ENCODE measurements around the gene HIPK3. TPM values are rescaled to one million over a fixed set of nuclear protein-coding genes. Genes with fewer than 3 reads are reported as not detected.
"Not testable (repeated sequence)": the region's sequence is repeated elsewhere in the genome, so short reads cannot be mapped to it uniquely, and the experiment has no call there.

HIPK3 gene
- total RNA-seq, 5 donors from 2014 or later (not counting 1 experiment from before 2014, with no cell fraction given) = 47.2 to 70.2 (median 65.0) TPM

GRCh38 chr11:33237039-33237597 is 20.1 kb upstream of the HIPK3 start:
- DNase-seq (no peak), ATAC-seq (replicated peaks in 1 of 4) (no peak)
- ChIA-PET POLR2A (no interaction called here), CTCF (interaction anchor here in 1 of 2 donors (0.6 kb wide), 1 partner anchor 9 kb away, joined by 4 read pairs; no protein-coding TSS in a partner anchor)
- H3K9me3 ChIP-seq = no peaks in the 10 kb centered on the region
- H3K4me3 ChIP-seq (ENCODE audit: control insufficient read depth in 1 of 2, extremely low read depth in 1 of 2, low read length in 1 of 2) = no peak overlapping the region
- WGBS (ENCODE audit: insufficient coverage) = 87% methylated on average over 5 of the region's 6 CpGs
- Mint-ChIP-seq H3K9me3 (no peaks in the 10 kb centered on the region), H3K27me3 (peaks cover under 1 to 1% of the 10 kb centered on the region in 2 donors), H3K4me1 (no peaks in the 10 kb centered on the region), H3K36me3 (no peaks in the 10 kb centered on the region), H3K4me3 (no peak overlapping the region), H3K27ac (no peak overlapping the region)
- H3K27ac ChIP-seq (ENCODE audit: low read length) = no peak overlapping the region
- no peaks in the 10 kb centered on the region for H3K27me3 ChIP-seq (replicated peaks in 1 of 2; ENCODE audit: control insufficient read depth in 2 of 2, extremely low read depth in 1 of 2, insufficient read depth in 2 of 2, low read length in 1 of 2)
- no peaks in the 10 kb centered on the region for H3K4me1 ChIP-seq (ENCODE audit: control insufficient read depth in 1 of 2, extremely low read depth in 1 of 2, insufficient read depth in 2 of 2, low read length in 2 of 2)
- H3K36me3 ChIP-seq (ENCODE audit: control insufficient read depth in 2 of 2, extremely low read depth in 1 of 2, insufficient read depth in 1 of 2, low read length in 1 of 2) = no peaks in the 10 kb centered on the region

DNA sequence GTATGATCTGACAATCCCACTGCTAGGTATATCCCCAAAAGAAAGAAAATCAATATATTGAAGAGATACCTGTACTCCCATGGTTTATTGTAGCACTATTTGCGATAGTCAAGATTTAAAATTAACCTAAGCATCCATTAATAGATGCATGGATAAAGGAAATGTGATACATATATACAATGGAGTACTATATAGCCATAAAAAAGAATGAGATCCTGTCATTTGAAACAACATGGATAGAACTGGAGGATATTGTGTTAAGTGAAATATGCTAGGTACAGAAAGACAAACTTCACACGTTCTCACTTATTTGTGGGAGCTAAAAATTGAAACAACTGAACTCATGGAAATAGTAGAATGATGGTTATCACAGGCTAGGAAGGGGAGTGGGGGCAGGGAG is 14.6 kb upstream of the HIPK3 start:
- Mint-ChIP-seq H3K27ac (no peak overlapping the region), H3K4me1 (no peaks in the 10 kb centered on the region), H3K9me3 (peaks cover 2 to 6% (median 4%) of the 10 kb centered on the region in 3 donors), H3K27me3 (peaks cover 8 to 11% of the 10 kb centered on the region in 2 donors), H3K36me3 (no peaks in the 10 kb centered on the region), H3K4me3 (no peak overlapping the region)
- no CpG with 5 or more reads among the region's 2 CpGs for WGBS (ENCODE audit: insufficient coverage)
- no peak overlapping the region for H3K27ac ChIP-seq (ENCODE audit: low read length)
- no peaks in the 10 kb centered on the region for H3K36me3 ChIP-seq (ENCODE audit: control insufficient read depth in 2 of 2, extremely low read depth in 1 of 2, insufficient read depth in 1 of 2, low read length in 1 of 2)
- CTCF ChIA-PET = no interaction called here
- H3K9me3 ChIP-seq = no peaks in the 10 kb centered on the region
- no peaks in the 10 kb centered on the region for H3K4me1 ChIP-seq (ENCODE audit: control insufficient read depth in 1 of 2, extremely low read depth in 1 of 2, insufficient read depth in 2 of 2, low read length in 2 of 2)
- peaks cover 0 to 3% of the 10 kb centered on the region in 2 experiments for H3K27me3 ChIP-seq (replicated peaks in 1 of 2; ENCODE audit: control insufficient read depth in 2 of 2, extremely low read depth in 1 of 2, insufficient read depth in 2 of 2, low read length in 1 of 2)
- DNase-seq = no peak
- ATAC-seq (replicated peaks in 1 of 4) = no peak
- no peak overlapping the region for H3K4me3 ChIP-seq (ENCODE audit: control insufficient read depth in 1 of 2, extremely low read depth in 1 of 2, low read length in 1 of 2)
- POLR2A ChIA-PET = no interaction called here

GRCh38 chr11:33243654-33244053 is 13.5 kb upstream of the HIPK3 start:
- H3K36me3 Mint-ChIP-seq; ATAC-seq (replicated peaks in 1 of 4); DNase-seq; H3K27me3 ChIP-seq (replicated peaks in 1 of 2; ENCODE audit: control insufficient read depth in 2 of 2, extremely low read depth in 1 of 2, insufficient read depth in 2 of 2, low read length in 1 of 2); H3K4me3 Mint-ChIP-seq; H3K36me3 ChIP-seq (ENCODE audit: control insufficient read depth in 2 of 2, extremely low read depth in 1 of 2, insufficient read depth in 1 of 2, low read length in 1 of 2); POLR2A ChIA-PET; H3K4me3 ChIP-seq (ENCODE audit: control insufficient read depth in 1 of 2, extremely low read depth in 1 of 2, low read length in 1 of 2); H3K9me3 Mint-ChIP-seq; H3K9me3 ChIP-seq; CTCF ChIA-PET; H3K27ac Mint-ChIP-seq; H3K4me1 Mint-ChIP-seq; H3K27ac ChIP-seq (ENCODE audit: low read length); H3K4me1 ChIP-seq (ENCODE audit: control insufficient read depth in 1 of 2, extremely low read depth in 1 of 2, insufficient read depth in 2 of 2, low read length in 2 of 2): not testable (repeated sequence)
- 98% methylated on average over 15 of the region's 35 CpGs for WGBS (ENCODE audit: insufficient coverage)
- H3K27me3 Mint-ChIP-seq = peaks cover 11 to 15% of the 10 kb centered on the region in 2 donors

DNA sequence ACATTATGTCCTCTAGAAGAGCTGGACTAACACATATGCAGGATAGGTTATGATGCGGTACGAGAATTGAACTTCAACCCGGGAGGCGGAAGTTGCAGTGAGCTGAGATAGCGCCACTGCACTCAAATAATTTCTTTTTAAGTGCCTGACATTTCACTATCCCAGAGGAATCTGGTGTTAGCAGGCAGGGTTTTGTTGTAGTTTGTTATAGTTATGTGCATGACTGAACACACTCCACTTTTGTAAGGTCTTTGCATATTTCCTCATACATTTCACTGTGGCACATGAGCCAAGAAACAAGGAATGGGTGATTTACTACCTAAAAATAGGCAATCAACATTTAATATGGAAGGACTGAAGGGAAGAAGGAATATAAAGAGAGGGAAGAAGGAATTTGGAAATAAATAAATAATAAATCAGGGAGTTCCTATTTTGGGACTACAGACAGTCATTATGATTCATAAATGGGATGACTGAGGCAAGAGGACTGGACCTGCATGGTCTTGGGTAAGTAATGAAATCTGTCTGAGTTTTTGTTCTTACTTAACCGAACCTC is 8.7 kb upstream of the HIPK3 start:
- no peaks in the 10 kb centered on the region for H3K4me1 Mint-ChIP-seq
- H3K36me3 Mint-ChIP-seq = no peaks in the 10 kb centered on the region

DNA sequence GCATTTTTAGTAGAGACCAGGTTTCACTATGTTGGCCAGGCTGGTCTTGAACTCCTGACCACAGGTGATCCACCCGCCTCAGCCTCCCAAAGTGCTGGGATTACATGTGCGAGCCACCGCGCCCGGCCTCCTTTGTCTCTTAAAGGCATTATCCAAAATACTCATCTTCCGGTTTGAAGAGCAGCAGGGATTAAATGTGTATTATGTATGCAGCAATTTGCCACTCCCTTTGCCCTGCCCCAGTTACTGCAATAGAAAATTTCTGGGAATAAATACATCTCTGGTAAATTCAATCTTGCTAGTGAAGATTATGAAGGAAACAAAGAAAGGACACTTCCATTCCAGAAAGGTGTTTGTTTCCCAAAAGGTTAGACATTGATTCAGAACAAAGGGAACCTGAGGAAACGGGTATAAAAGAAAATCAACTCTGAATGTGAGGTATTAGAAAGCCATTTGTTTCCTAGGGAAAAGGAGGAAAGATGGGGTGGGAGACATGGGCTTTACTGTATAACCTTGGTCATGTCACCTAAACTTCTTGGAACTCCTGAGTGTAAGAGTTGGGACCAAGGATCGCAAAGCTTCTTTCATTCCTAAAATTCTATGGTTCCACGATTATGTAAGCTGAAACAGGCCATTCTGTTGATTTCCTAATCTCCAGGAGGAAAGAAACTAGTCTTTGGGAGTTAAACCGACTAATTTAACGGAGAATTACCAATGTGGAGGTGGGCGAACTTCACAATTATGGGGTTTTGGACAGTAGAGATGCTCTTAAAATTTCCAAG is 959 bp upstream of the HIPK3 start:
- ChIA-PET CTCF (interaction anchor here in 1 of 2 donors (0.8 kb wide), 1 partner anchor 23 kb away, joined by 5 read pairs; no protein-coding TSS in a partner anchor), POLR2A (no interaction called here)
- H3K27ac Mint-ChIP-seq = peak overlapping the region; percentile 97
- Histone ChIP-seq H3K36me3 (ENCODE audit: control insufficient read depth in 2 of 2, extremely low read depth in 1 of 2, insufficient read depth in 1 of 2, low read length in 1 of 2) (no peaks in the 10 kb centered on the region), H3K27me3 (replicated peaks in 1 of 2; ENCODE audit: control insufficient read depth in 2 of 2, extremely low read depth in 1 of 2, insufficient read depth in 2 of 2, low read length in 1 of 2) (no peaks in the 10 kb centered on the region), H3K4me1 (ENCODE audit: control insufficient read depth in 1 of 2, extremely low read depth in 1 of 2, insufficient read depth in 2 of 2, low read length in 2 of 2) (peaks cover 8 to 9% of the 10 kb centered on the region in 2 experiments), H3K27ac (ENCODE audit: low read length) (peak overlapping the region; percentile 81), H3K9me3 (no peaks in the 10 kb centered on the region), H3K4me3 (ENCODE audit: control insufficient read depth in 1 of 2, extremely low read depth in 1 of 2, low read length in 1 of 2) (peak overlapping the region; percentile 54 to 86)
- H3K9me3 Mint-ChIP-seq = no peaks in the 10 kb centered on the region
- WGBS (ENCODE audit: insufficient coverage) = 89% methylated on average over 1 of the region's 12 CpGs
- DNase-seq = no peak
- no peaks in the 10 kb centered on the region for H3K27me3 Mint-ChIP-seq
- peaks cover under 1% of the 10 kb centered on the region for H3K36me3 Mint-ChIP-seq
- peaks cover 26 to 36% (median 30%) of the 10 kb centered on the region in 3 donors for H3K4me1 Mint-ChIP-seq
- H3K4me3 Mint-ChIP-seq = peak overlapping the region; percentile 87 to 97 (median 92)
- no peak for ATAC-seq (replicated peaks in 1 of 4)

More for the DNA sequence above, 8.7 kb upstream of the HIPK3 start:
- 100% methylated on average over 2 of the region's 6 CpGs for WGBS (ENCODE audit: insufficient coverage)
- POLR2A ChIA-PET = no interaction called here
- no peak for DNase-seq
- H3K27me3 ChIP-seq (replicated peaks in 1 of 2; ENCODE audit: control insufficient read depth in 2 of 2, extremely low read depth in 1 of 2, insufficient read depth in 2 of 2, low read length in 1 of 2) = peaks cover 0 to 12% of the 10 kb centered on the region in 2 experiments
- no peaks in the 10 kb centered on the region for H3K9me3 ChIP-seq
- CTCF ChIA-PET = no interaction called here
- no peaks in the 10 kb centered on the region for H3K9me3 Mint-ChIP-seq
- ATAC-seq (replicated peaks in 1 of 4) = no peak
- no peaks in the 10 kb centered on the region for H3K4me1 ChIP-seq (ENCODE audit: control insufficient read depth in 1 of 2, extremely low read depth in 1 of 2, insufficient read depth in 2 of 2, low read length in 2 of 2)
- H3K27ac Mint-ChIP-seq = no peak overlapping the region
- H3K4me3 Mint-ChIP-seq = no peak overlapping the region
- H3K36me3 ChIP-seq (ENCODE audit: control insufficient read depth in 2 of 2, extremely low read depth in 1 of 2, insufficient read depth in 1 of 2, low read length in 1 of 2) = no peaks in the 10 kb centered on the region
- no peak overlapping the region for H3K4me3 ChIP-seq (ENCODE audit: control insufficient read depth in 1 of 2, extremely low read depth in 1 of 2, low read length in 1 of 2)
- peaks cover 4 to 14% of the 10 kb centered on the region in 2 donors for H3K27me3 Mint-ChIP-seq
- H3K27ac ChIP-seq (ENCODE audit: low read length) = no peak overlapping the region

DNA sequence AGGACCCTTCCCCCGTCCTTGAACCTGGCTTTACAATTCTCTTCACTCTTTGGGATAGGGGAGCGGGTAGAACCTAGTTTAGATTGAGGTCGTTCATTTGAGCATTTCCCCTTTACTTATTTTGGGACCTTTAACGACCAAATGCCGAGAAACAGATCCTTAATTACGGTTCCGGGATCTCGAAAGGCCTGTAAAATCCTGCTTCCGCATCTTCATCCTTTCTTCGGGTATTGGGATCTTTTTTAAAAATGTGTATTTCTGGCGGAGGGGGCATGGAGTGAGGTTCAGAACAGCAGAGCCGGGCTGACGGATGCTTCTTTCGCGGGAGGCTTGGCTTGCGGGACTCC is 395 bp upstream of the HIPK3 start:
- Histone ChIP-seq H3K27me3 (replicated peaks in 1 of 2; ENCODE audit: control insufficient read depth in 2 of 2, extremely low read depth in 1 of 2, insufficient read depth in 2 of 2, low read length in 1 of 2) (no peaks in the 10 kb centered on the region), H3K36me3 (ENCODE audit: control insufficient read depth in 2 of 2, extremely low read depth in 1 of 2, insufficient read depth in 1 of 2, low read length in 1 of 2) (no peaks in the 10 kb centered on the region), H3K4me3 (ENCODE audit: control insufficient read depth in 1 of 2, extremely low read depth in 1 of 2, low read length in 1 of 2) (peak overlapping the region; percentile 54 to 86), H3K27ac (ENCODE audit: low read length) (peak overlapping the region; percentile 81), H3K4me1 (ENCODE audit: control insufficient read depth in 1 of 2, extremely low read depth in 1 of 2, insufficient read depth in 2 of 2, low read length in 2 of 2) (peaks cover 8 to 9% of the 10 kb centered on the region in 2 experiments), H3K9me3 (no peaks in the 10 kb centered on the region)
- peak overlapping the region; percentile 97 for H3K27ac Mint-ChIP-seq
- 0% methylated on average over 13 of the region's 16 CpGs for WGBS (ENCODE audit: insufficient coverage)
- H3K4me1 Mint-ChIP-seq = peaks cover 32 to 42% (median 35%) of the 10 kb centered on the region in 3 donors
- POLR2A ChIA-PET = no interaction called here
- CTCF ChIA-PET = no interaction called here
- no peaks in the 10 kb centered on the region for H3K27me3 Mint-ChIP-seq
- ATAC-seq (replicated peaks in 1 of 4) = no peak
- no peaks in the 10 kb centered on the region for H3K9me3 Mint-ChIP-seq
- no peak for DNase-seq
- H3K36me3 Mint-ChIP-seq = peaks cover 5% of the 10 kb centered on the region
- peak overlapping the region; percentile 87 to 97 (median 92) for H3K4me3 Mint-ChIP-seq

All from T-cell (primary cell).